Fibroblast of skin of right biceps (primary cell): ENCODE measurements around the gene KCNG4.
"Not testable (repeated sequence)": the region's sequence is repeated elsewhere in the genome, so short reads cannot be mapped to it uniquely, and the experiment has no call there.

Experiments used
- DNase-seq: peaks from one replicate; pipeline ENCODE4 v3.0.0-alpha.2; 2013

KCNG4 gene

GRCh38 chr16:84233748-84234147, 6.1 kb downstream of the KCNG4 start:
- DNase-seq, result no peak

GRCh38 chr16:84232969-84233368, 6.8 kb downstream of the KCNG4 start:
- DNase-seq, result no peak

- DNase-seq, result no peak
Observed at GRCh38 chr16:84232060-84232459, 7.8 kb downstream of the KCNG4 start.

GRCh38 chr16:84229471-84229870, 10.3 kb downstream of the KCNG4 start:
- no peak for DNase-seq

GRCh38 chr16:84228256-84228838, 11.5 kb downstream of the KCNG4 start:
- DNase-seq, result peak; percentile 74

GRCh38 chr16:84227548-84227947, 12.3 kb downstream of the KCNG4 start:
- DNase-seq, result no peak

- no peak for DNase-seq
Observed at GRCh38 chr16:84226026-84226425, 13.8 kb downstream of the KCNG4 start.

GRCh38 chr16:84225571-84225970, 14.2 kb downstream of the KCNG4 start:
- DNase-seq, result no peak

- no peak for DNase-seq
Observed at GRCh38 chr16:84225126-84225525, 14.7 kb downstream of the KCNG4 start.

GRCh38 chr16:84224554-84224953, 15.3 kb downstream of the KCNG4 start:
- DNase-seq, result no peak

GRCh38 chr16:84223456-84223855, 16.4 kb downstream of the KCNG4 start:
- peak; percentile 11 for DNase-seq

- DNase-seq, result peak; percentile 15
Observed at GRCh38 chr16:84220851-84221250, 19.0 kb downstream of the KCNG4 start.

- no peak for DNase-seq
Observed at GRCh38 chr16:84218956-84219355, 20.9 kb downstream of the KCNG4 start.

GRCh38 chr16:84218176-84218823, 21.5 kb downstream of the KCNG4 start:
- DNase-seq, result no peak

GRCh38 chr16:84216144-84216543, 23.7 kb downstream of the KCNG4 start:
- not testable (repeated sequence) for DNase-seq

GRCh38 chr16:84215531-84215930, 24.3 kb downstream of the KCNG4 start:
- no peak for DNase-seq

GRCh38 chr16:84214451-84215066, 25.3 kb downstream of the KCNG4 start:
- DNase-seq, result no peak

- no peak for DNase-seq
Observed at GRCh38 chr16:84212631-84213030, 27.2 kb downstream of the KCNG4 start.

GRCh38 chr16:84212154-84212553, 27.7 kb downstream of the KCNG4 start:
- DNase-seq, result no peak

- no peak for DNase-seq
Observed at GRCh38 chr16:84209989-84210388, 29.8 kb downstream of the KCNG4 start.

- no peak for DNase-seq
Observed at GRCh38 chr16:84207879-84208278, 31.9 kb downstream of the KCNG4 start.

- no peak for DNase-seq
Observed at GRCh38 chr16:84207251-84207650, 32.6 kb downstream of the KCNG4 start.

- DNase-seq, result no peak
Observed at GRCh38 chr16:84205976-84206691, 33.7 kb downstream of the KCNG4 start.

- not testable (repeated sequence) for DNase-seq
Observed at GRCh38 chr16:84205123-84205522, 34.7 kb downstream of the KCNG4 start.
